ENCODE data around the gene CSNK2A2.

Gene CSNK2A2

DNA sequence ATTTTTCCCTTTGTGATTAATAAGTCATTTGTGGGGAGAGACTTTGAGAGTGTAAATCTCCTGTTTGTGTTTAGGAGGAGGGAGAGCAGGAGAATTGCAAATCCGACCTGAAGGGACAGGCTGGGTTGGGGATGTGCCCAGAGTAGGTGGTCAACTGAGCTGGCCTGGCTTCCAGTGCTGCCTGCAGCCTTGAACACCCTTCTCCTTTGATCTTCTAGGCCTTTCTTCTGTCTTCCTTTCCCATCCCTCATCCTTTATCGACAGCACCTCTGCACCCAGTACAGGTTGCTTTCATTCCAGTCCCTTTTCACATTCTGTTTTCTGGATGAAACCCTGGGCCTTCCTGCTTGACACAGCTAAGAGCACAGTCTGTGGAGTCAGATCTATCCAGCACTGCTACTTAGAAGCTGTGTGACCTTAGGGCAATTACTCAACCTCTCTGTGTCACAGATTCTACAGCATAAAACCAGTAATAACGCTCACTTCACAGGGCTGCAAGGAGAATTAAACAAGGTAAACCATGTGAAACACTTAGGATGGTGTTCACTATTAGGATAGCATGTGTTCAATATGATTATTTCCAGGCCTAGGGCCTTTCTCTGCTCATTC, 1.0 kb upstream of the CSNK2A2 start:
- no peak for DNase-seq

DNA sequence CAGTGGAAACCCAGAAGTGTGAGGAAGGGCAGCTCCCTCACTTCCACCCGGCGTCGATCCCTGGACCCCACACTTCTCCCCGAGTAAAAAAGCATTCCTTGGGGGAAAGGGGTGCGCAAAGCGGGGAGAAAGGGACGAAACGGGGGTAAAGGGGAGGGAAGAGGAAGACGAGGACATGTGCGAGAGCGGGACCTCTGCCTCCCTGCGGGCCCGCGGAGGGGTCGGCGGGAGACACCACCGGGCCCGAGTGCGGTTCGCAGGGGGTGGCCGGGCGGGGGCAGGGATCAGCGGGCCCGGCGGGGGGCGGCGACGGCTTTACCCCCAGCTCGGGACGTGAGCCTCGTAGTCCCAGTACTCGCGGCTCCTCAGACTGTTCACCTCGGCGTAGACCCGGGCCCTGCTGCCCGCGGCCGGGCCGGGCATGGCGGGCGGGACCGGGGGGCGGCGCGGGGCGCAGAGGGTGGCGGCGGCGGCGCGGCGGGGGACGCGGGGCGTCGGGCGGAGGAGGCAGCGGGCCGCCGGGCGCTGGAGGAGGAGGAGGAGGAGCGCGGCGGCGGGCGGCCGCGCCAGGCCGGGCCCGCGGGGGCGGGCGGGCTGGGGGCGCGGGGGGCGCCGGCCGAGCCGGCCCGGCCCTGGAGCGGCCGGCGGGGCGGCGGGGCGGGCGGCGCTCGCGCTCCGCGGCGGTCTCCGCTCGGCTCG, 443 bp downstream of the CSNK2A2 start:
- no peak for DNase-seq

DNA sequence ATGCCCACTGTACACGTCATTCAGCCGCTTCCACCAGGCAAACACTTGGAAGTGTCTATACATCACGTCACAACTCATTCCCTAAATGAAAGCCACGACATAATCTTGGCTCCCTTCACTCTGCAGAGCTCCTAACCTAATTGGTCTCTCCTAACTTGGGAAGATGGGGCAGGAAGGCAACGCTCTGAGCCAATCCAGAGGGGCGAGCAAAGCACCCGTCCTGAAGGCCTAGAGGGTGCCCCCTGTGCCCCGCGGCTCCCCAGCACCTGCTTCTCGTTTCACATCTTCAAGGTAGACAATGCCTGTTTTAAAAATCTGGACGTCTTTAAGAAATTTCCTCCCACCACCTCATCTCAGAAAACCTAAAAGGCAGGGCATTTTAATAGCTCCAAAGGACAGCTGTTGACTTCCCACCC, 1.0 kb downstream of the CSNK2A2 start:
- no peak for DNase-seq

DNA sequence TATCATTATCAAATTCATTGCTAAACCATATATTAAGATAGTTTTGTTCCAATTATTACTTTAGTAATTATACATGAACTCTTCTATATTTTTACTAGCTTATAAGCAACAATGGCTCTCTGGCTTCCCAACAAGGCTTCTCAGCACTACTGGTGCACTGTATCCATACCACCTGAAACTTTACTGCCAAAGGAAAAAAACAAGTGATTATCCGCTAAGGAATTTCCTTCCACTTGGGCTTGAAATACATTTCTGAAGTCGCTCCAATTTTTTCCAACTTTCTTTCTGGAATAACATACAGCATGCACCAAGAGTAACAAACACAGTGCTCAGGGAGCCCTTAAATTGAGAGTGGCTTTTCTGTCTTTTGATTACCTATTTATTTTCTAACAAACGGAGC, 2.1 kb downstream of the CSNK2A2 start:
- no peak for DNase-seq

DNA sequence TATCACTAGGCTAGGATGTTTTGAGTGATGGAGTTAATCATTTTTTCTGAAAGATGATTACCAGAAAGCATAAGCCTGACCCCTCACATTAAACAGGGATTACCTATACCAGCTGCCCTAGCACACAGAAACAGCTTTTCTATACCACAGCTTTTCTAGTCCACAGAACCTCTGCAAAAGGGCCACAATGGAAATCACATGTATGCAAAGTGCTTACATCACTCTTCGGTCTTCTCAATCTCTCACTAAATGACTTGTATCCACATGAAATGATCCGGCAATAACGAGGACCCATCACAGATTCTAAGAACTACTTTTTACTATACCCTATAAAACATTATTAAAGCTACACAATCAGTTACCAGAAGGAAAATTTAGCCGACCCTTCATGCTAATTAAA, 2.6 kb downstream of the CSNK2A2 start:
- no peak for DNase-seq

DNA sequence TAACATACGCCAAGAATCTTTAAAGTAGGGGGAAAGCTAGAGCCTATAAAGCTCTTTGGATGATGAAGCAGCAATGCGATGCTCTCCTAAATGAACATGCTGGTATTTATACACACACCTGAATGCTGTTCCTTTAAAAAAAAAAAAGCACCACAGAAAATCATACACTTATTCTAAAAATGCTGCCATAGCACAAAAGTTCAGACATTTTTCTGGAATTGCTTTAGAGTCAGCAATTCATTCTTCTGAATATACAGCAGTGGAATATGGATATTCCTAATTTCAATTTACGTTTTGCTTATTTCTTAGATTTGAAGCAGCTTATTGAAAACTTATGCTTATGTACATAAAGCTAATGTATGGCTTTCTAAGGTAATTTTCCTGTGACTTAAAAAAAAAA, 3.1 kb downstream of the CSNK2A2 start:
- no peak for DNase-seq

DNA sequence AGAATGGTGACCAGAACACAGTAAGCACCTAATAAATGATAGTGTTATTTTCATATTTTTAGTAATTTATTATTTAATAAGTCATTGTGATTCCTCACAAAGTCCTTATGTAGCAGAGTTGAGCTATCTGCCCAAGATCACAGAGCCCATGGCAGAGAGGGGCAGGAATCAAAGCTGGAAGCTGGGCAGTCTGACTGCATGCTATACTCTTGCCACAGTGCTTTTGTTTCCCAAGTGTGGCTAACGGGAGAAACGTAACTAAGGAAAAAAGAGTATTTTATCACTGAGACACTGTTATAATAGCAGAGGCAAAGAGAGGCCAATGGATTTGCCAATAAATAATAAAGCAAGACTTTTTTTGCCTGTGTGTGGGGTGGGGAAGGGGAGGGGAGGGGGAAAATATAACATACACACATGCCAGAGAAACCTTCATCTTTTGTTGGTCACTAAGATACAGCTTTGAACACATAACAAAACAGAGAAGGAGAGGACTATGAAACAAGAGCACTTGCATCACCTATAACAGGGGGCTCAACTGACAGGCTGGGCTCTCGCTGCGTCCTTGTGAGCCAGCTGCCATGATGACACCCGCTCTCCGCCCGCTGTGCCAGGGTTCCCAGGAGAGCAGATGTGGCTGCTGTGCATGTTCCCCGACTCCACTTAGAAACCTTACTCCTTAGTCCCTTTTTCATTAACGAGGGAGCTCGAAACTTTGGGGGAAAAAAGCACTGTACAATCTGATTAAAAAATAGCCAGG, 10.1 kb downstream of the CSNK2A2 start:
- no peak for DNase-seq

DNA sequence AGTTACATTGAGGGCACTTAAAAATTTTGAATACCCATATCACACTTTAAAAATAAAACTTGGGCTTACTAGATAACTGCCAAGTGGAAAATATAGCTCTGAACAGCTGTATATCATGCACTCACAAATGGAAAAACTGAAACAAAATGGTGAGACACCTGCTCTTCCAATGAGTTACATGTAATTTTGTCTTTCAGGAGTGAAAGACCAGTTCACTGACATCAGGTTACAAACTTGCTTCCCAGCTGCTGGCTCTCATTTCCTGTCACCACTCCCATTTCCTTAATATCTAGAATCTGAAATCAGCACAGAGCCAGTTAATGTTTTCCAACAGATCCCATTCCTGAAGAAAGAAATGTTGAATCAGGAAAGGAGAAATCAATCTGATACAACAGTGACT, 10.8 kb downstream of the CSNK2A2 start:
- no peak for DNase-seq

DNA sequence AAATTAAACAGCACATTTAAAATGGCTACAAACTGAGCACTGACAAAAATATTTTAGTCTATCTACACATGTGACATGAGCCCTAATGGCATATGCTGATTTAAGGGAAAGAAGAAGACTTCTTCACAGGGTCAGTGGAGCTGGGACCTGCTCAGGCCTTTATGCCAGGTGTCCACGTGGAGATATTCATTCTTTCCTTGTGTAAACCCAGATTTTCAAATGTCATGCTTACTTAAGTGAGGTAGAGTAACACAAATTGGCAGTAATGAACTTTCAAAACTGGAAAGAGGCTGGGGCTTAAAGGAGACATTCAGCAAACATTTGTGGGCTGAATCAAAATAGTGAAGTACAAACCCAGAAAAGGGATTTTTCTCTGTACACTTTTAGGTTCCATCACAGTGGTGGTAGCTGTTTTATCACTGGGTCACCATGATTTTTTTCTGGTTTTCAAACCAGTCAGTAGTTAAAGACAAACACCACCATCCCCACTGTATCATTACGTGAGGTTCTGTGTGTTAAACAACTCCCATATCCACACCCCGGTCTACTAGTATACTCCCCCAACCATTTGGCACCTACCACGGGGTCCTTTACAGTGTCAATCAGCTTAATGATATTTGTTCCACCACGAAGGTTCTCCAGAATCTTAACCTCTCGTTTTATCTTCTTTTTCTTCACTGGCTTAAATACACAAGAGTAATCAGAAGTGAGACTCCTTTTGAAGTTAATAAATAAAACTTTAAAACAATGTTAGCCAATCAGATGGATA, 11.5 kb downstream of the CSNK2A2 start:
- DNase-seq, result no peak

DNA sequence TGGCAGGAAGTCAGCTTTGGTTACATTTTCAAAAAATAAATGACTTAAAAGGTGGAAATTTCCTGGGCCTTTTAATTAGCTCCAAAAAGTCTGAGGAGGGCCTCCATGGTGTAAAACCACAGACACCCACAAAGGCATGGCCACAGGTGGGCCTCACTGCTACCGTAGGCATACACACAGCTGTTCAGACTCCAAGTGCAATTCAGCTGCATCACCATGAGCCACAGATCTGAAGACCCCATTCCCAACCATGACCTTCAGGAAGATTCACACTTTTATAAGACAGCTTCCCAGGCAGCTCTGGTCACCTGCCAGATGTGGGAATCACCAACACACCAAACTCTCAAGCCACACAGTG, 20.6 kb downstream of the CSNK2A2 start:
- no peak for DNase-seq

DNA sequence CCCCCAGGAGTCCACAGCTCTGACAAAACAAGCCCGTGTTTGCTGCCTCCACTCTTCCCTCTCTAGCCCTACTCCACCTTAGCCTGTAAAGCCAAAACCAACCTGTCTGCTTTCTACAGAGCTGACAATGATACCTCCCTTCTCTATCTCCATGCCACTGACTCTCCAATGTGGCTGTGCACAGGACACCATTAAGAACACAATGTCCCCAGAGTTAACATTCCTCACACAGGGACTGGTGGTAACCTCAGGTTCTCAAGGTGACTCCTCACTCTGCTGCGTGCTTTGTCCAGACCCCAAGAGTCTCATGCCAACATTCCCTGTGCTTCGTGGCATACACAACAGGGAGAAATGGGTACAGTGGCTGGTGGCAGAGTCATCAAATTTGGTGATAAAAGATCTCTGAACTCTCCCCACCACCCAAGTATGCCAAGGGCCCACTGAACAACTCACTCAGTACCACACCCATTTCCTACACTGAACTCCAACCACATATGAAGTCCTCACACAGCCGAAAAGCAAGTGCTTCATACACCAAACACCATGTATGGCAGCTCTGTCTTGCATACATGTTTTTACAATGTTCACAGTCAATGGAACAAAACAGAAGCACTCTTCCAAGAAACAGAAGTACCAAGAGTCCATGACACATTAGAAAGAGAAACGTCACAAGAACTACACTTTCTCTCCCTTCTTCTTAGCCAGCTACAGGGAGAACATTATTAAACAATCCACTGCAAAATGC, 21.1 kb downstream of the CSNK2A2 start:
- no peak for DNase-seq

DNA sequence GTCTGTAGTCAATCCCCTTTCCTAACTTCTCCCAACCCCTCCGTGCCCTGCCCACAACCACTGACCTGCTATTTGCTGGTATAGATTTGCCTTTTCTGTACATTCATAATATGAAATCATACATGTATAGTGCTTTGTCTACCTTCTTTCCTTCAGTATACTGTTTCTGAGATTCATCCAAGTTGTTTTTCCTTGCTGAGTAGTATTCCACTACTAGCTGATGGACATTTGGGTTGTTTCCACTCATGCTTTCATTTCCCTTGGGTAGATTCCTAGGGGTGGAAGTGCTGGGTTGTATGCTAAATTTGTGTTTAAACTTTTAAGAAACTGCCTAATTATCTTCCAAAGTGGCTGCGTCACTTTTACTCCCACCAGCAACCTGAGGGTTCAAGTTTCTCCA, 27.7 kb downstream of the CSNK2A2 start:
- no peak for DNase-seq

DNA sequence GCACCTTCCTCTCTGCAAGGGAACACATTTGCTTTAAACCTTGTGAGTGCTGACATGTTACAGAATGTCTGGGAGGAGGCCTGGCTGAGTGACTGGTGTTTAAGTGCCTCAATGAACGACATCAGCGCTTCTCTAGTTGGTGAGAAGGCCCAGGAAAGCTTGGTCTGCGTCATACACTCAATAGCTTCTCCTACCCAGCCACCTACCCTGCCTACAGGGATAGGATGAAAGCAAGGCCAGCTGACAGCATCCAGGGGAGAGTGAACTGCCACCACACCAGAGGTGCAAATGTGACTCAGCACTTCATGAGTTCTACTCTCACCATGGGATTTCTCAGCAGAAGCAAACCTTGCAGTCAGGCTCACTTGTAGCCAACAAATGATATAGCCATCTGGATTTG, 37.1 kb downstream of the CSNK2A2 start:
- no peak for DNase-seq

DNA sequence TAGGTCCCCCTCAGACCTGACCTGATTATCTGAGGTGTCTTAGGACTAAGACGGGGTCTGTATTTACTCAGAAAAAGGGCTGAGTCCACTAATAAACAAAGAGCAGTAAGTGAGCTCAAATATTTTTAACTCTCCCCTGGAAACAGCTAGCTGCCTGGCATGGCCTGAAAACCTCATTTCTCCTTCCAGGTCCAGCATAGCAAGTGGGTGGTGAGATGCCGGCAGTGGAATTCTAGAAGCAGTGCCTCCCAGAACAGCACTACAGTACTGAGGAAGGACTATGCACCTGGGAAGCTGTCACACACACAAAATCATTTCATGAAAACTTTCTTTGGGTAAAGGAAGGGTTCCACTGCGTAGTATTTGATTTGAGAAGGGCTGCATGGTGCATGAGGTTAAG, 39.2 kb downstream of the CSNK2A2 start:
- no peak for DNase-seq

DNA sequence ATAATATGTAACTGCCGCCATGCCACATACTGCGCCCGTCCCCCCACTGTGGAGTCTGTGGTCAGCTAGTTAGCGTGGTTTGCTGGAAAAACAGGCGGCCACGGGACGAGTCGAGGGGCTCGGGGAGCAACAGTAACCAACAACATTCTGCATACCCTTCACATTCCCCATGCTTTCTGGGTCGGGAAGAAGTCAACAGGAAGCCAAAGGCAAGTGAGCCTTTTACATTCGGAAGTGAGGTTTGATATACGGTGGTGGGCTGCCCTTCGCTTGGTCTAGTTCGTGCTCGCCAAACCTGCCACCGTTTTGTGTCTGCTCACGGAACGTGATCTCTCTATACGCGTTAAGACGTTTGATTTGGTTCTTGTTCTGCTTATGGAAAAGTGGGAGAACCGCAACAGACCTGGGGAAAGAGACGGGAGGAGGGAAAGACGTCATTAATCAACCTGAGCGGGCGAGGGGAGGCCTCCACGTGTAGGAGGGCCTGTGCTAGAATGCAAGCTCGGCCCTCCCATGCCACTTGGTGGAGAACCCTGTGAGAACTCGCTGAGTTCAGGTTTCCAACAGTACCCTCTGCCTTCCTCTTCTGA, 39.9 kb downstream of the CSNK2A2 start:
- no peak for DNase-seq

DNA sequence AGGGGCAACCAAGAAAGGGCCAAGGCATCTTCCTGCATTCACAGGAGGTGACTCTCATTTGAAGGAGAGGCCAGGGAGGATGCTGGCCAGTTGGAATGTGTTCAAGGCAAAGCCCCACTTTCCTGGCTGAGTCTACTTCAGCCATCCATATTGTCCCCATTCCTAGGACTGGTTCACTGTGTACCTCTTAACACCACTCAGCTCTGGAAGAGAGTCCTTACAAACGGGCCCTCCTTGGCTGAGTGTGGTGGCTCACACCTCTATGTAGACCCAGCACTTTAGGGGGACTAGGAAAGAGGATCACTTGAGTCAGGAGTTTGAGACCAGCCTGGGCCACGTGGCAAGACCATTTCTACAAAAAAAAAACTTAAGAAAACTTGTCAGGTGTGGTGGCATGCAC, 40.7 kb downstream of the CSNK2A2 start:
- no peak for DNase-seq

DNA sequence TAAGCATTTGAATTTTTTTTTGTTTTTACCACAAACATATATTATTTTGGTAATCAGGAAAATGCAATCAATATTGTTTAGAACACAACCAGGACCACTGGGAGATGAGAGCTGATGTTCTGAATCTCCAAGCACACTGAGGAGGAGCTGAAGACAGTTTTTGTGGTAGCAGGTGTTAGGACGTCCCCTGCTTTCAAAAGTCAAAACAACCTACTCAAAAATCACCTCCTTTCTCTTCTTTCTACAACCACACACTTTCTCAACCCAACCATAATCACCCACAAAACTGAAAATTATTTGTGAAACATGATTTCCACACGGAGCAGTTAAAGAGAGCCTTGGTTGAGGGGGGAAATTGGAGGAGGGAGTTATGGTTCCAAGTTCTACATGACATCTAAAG, 42.1 kb downstream of the CSNK2A2 start:
- DNase-seq, result no peak

DNA sequence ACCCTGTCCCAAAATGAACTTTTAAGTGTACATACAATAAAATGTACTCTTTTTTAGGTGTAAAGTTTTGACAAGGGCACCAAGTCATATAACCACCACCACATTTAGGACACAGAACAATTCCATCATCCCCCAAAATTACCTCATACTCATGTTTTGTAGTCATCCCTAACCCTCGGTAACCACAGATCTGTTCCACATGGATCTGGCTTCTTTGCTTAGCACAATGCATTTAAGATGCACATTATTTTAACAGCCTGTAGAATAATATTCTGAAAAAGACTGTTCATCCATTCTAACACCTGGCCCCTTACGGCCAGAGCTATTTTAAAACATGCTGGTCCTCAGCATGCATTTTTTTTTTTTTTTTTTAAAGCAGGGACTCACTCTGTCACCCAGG, 43.6 kb downstream of the CSNK2A2 start:
- DNase-seq, result no peak

DNA sequence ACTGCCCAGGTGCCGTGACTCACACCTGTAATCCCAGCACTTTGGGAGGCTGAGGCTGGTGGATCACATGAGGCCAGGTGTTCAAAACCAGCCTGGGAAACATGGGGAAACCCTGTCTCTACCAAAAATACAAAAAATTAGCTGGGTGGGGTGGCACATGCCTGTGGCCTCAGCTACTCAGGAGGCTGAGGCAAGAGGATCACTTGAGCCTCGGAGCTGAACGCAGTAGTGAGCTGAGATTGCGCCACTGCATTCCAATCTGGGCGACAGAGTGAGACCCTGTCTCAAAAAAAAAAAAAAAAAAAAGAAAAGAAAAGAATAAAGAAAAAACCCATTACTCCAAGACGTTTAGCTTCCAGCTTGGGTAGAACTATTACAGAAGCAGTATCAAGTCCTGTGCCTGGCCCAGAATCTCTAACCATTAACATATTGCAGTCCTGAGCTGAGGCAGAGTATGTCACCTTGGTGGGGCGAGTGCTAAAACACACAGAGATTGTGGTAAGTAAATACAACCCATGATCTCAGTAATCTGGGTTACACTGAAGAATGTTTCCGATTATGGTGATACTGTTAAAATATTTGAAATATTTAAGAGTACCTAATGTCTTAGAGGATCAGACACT, 45.5 kb downstream of the CSNK2A2 start:
- no peak for DNase-seq

DNA sequence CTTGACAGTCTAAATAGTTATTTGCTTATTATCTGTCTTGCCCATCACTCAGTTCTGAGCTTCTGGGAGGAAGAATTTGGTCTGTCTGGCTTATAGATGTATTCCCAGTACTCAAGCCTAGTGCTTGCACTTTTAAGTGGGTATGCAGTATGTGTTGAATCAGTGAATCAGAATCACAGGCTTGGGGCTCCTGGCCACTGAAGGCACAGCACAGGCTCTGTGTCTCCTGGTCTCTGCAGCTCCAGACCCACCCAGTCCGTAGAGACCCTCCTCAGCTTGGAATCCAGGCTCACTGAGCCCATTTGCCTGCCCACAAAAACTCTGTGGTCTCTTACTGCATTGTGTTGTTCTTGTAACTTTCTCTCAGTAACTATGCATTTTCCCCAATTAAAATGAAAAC, 49.4 kb downstream of the CSNK2A2 start:
- no peak for DNase-seq

DNA sequence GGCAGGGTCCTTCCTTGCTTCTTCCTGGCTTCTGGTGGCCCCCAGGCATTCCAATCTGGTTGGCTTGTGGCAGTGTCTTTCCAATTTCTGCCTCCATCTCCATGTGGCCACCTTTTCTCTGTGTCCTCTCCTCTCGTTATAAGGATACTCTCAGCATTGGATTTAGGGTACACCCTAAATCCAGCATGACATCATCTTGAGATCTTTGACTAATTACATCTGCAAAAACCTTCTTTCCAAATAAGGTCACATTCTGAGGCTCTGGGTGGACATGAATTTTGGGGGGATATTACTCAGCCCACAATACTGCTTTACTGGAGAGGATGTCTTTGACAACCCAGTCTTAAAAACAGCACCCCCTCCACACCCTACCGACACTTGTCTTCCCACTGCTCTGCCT, 49.8 kb downstream of the CSNK2A2 start:
- no peak for DNase-seq

DNA sequence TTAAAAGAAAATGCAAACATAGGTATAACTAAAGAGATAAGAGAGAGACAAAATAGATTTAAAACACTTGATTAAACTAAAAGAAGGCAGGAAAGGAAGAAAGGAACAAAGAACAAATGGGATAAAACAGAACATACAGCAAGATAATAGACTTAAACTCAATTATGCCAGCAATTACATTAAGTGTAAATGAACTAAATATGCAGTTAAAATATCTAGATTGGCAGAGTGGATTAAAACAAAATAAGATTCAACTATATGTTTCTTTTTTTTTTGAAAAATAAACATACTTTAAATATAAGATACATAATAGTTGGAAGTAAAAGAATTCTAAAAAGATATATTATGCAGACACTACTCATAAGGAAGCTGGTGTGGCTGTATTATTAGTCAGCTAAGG, 59.1 kb downstream of the CSNK2A2 start:
- DNase-seq, result no peak
